GM23338 (cell line): ENCODE results near the gene CPLX3. TPM values are rescaled to one million over a fixed set of nuclear protein-coding genes. Genes with fewer than 3 reads are reported as not detected.

Source experiments
- ATAC-seq: fragments of 200-7000 bp; cut with Tn5 transposase; 3 replicates; pipeline ENCODE4 v1.9.1; 2020
- DNase-seq: peaks from one replicate; pipeline ENCODE4 v3.0.0-alpha.2; 2015; ENCODE audit warnings: low spot score
- H2AFZ ChIP-seq: fragments of 200-600 bp; sonication (generic); 2 replicates; pipeline ENCODE4 v1.8.0; 2016; ENCODE audit warnings: antibody characterized with exemption, mild to moderate bottlenecking, moderate library complexity
- H3F3A ChIP-seq: fragments of 200-600 bp; sonication (generic); replicated peaks from 2 replicates; pipeline ENCODE4 v1.8.0; 2017; ENCODE audit warnings: antibody characterized with exemption, mixed run types, low read depth
- H3K27ac ChIP-seq: fragments of 200-600 bp; sonication (generic); 2 replicates; pipeline ENCODE4 v1.6.1; 2016; ENCODE audit warnings: low read depth
- H3K27me3 ChIP-seq: fragments of 200-600 bp; sonication (generic); 2 replicates; pipeline ENCODE4 v1.8.0; 2016; ENCODE audit warnings: mild to moderate bottlenecking, mixed run types, moderate library complexity; ENCODE audit not compliant: insufficient read depth
- H3K36me3 ChIP-seq: fragments of 200-600 bp; sonication (generic); 2 replicates; pipeline ENCODE4 v1.8.0; 2016; ENCODE audit warnings: mild to moderate bottlenecking; ENCODE audit not compliant: insufficient read depth
- H3K4me1 ChIP-seq: fragments of 200-600 bp; sonication (generic); 2 replicates; pipeline ENCODE4 v1.8.0; 2016; ENCODE audit warnings: mild to moderate bottlenecking, moderate library complexity; ENCODE audit not compliant: insufficient read depth
- H3K4me2 ChIP-seq: fragments of 200-600 bp; sonication (generic); 2 replicates; pipeline ENCODE4 v1.7.1; 2017; ENCODE audit warnings: mixed run types
- H3K4me3 ChIP-seq: fragments of 200-600 bp; sonication (generic); 2 replicates; pipeline ENCODE4 v1.6.1; 2016; ENCODE audit warnings: mixed run types
- H3K79me2 ChIP-seq: fragments of 200-600 bp; sonication (generic); replicated peaks from 2 replicates; pipeline ENCODE4 v1.8.0; 2017; ENCODE audit warnings: mild to moderate bottlenecking; ENCODE audit not compliant: insufficient read depth
- H3K9me2 ChIP-seq: fragments of 200-600 bp; sonication (generic); 2 replicates; pipeline ENCODE4 v1.8.0; 2017; ENCODE audit not compliant: insufficient read depth
- H4K20me1 ChIP-seq: fragments of 200-600 bp; sonication (generic); replicated peaks from 2 replicates; pipeline ENCODE4 v1.8.0; 2017; ENCODE audit warnings: mild to moderate bottlenecking; ENCODE audit not compliant: insufficient read depth
- H3K27ac Mint-ChIP-seq: 2 replicates; pipeline ENCODE4 v1.8.0; 2020; ENCODE audit warnings: inconsistent platforms, mild to moderate bottlenecking, moderate library complexity, mixed read lengths
- H3K27me3 Mint-ChIP-seq: 3 replicates; pipeline ENCODE4 v1.8.0; 2022; ENCODE audit warnings: low read depth, mild to moderate bottlenecking, moderate library complexity, mixed read lengths, inconsistent platforms; ENCODE audit not compliant: insufficient read depth, poor library complexity
- H3K36me3 Mint-ChIP-seq: 3 replicates; pipeline ENCODE4 v1.8.0; 2021; ENCODE audit warnings: low read depth, mild to moderate bottlenecking, inconsistent platforms, moderate library complexity, mixed read lengths
- H3K4me1 Mint-ChIP-seq: 3 replicates; pipeline ENCODE4 v1.8.0; 2020; ENCODE audit warnings: mild to moderate bottlenecking, inconsistent platforms, mixed read lengths
- H3K4me3 Mint-ChIP-seq: 3 replicates; pipeline ENCODE4 v1.8.0; 2021; ENCODE audit warnings: moderate library complexity, mild to moderate bottlenecking, inconsistent platforms, mixed read lengths
- H3K9me3 Mint-ChIP-seq: 3 replicates; pipeline ENCODE4 v1.8.0; 2020; ENCODE audit warnings: moderate library complexity, mild to moderate bottlenecking, inconsistent platforms, mixed read lengths
- ETS1 ChIP-seq: IDR thresholded peaks from 2 replicates; pipeline ENCODE4 v1.6.1; 2016; ENCODE audit warnings: antibody characterized with exemption
- EZH2phosphoT487 ChIP-seq: fragments of 200-600 bp; sonication (generic); IDR thresholded peaks from one replicate; pipeline ENCODE4 v1.8.1; 2018; ENCODE audit warnings: antibody characterized with exemption; ENCODE audit not compliant: unreplicated experiment
- JUNB ChIP-seq: IDR thresholded peaks from one replicate; pipeline ENCODE4 v1.6.1; 2016; ENCODE audit warnings: antibody characterized with exemption; ENCODE audit not compliant: unreplicated experiment
- NANOG ChIP-seq: IDR thresholded peaks from 2 replicates; pipeline ENCODE4 v1.6.1; 2016; ENCODE audit warnings: antibody characterized with exemption, borderline replicate concordance
- POLR2AphosphoS5 ChIP-seq: IDR thresholded peaks from 2 replicates; pipeline ENCODE4 v1.6.1; 2016; ENCODE audit warnings: antibody characterized with exemption, low read depth
- STAT1 ChIP-seq: IDR thresholded peaks from one replicate; pipeline ENCODE4 v1.6.1; 2016; ENCODE audit warnings: antibody characterized with exemption; ENCODE audit not compliant: unreplicated experiment
- ZNF462 ChIP-seq: fragments of 250-450 bp; sonication (Bioruptor Pico); IDR thresholded peaks from 2 replicates; pipeline ENCODE4 v1.5.0; 2020; ENCODE audit warnings: mild to moderate bottlenecking, moderate library complexity
- polyA plus RNA-seq: library from polyadenylated mRNA; unstranded; fragments of >200 nt; fragmentation: Nextera tagmentation; extraction: Ambion mirVana; gene quantifications from 2 replicates; pipeline ENCODE4 v1.2.1, GENCODE V29; 2016
- total RNA-seq: library from RNA; depleted of rRNA; stranded (reverse); fragments of >200 nt; shearing (Covaris generic); gene quantifications from 2 replicates; pipeline ENCODE4 v1.2.3, GENCODE V29; 2014

The CPLX3 gene
- total and polyA plus RNA-seq, 2 experiments from 2014 or later, result 0.66 TPM; not detected in 1

DNA sequence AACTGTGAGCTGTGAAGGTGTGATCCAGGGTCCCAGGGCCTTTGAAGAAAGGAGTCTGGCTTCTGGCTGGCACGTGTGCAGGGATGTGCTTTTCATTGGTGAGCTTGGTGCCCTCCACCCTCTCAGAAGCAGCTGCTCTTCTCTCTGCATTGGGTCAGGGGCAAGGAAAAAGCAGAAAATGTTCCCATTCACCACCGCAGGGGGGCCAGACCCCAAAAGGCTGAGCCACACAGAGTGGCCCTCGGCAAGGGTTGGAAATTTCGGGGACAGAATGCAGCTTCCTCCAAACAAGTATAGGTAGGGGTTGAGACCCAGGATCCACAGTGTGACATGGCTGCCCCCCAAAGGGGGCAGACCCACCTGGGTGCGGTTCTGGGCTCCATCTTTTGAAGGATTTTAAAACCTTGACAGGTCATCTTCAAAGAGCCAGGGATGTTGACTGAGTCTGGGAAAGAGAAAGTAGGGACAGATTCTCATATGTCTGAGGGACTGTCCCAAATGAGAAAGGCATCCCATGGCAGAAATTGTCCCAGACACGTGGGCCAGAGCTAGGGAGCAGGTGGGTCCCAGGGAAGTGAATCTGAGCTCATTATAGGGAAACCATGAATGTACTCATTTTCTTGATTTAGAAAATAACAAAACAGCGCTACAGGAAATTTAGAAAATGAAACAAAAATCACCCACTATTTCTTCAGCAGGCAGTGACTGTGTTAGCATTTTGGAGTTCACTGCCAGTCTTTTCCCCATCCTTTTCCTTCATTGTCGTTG is 41.8 kb upstream of the CPLX3 start:
- Mint-ChIP-seq H3K4me1 (peaks cover 45% of the 10 kb centered on the region), H3K27me3 (peaks cover 27% of the 10 kb centered on the region), H3K36me3 (no peaks in the 10 kb centered on the region), H3K4me3 (no peak overlapping the region), H3K27ac (no peak overlapping the region), H3K9me3 (no peaks in the 10 kb centered on the region)
- Histone ChIP-seq H3K27me3 (peaks cover 19% of the 10 kb centered on the region), H3K4me3 (no peak overlapping the region), H3K4me1 (peaks cover 31% of the 10 kb centered on the region), H3K36me3 (no peaks in the 10 kb centered on the region), H2AFZ (no peak overlapping the region), H4K20me1 (peaks cover 42% of the 10 kb centered on the region), H3K9me2 (no peaks in the 10 kb centered on the region), H3K79me2 (peaks cover 7% of the 10 kb centered on the region), H3K4me2 (no peak overlapping the region), H3F3A (peaks cover 7% of the 10 kb centered on the region), H3K27ac (no peak overlapping the region)
- TF ChIP-seq EZH2phosphoT487 (no peak), POLR2AphosphoS5 (no peak), ETS1 (no peak), ZNF462 (no peak), JUNB (no peak), STAT1 (no peak), NANOG (no peak)
- DNase-seq (no peak), ATAC-seq (no peak)
